Gastrocnemius medialis (tissue), 4 donors: ENCODE data around the gene UBE2E1. TPM values are rescaled to one million over a fixed set of nuclear protein-coding genes. Genes with fewer than 3 reads are reported as not detected.

ENCODE experiments used
- ATAC-seq, 2 donors: fragments of 150-250 bp; one replicate each; pipeline ENCODE4 v1.9.1; 2016
- DNase-seq, 2 donors: peaks; one replicate each; pipeline ENCODE4 v3.0.0-alpha.2; 2019
- H3K27ac ChIP-seq, 4 donors: fragments of 200-600 bp; sonication (generic); 1 replicate in 1 of 4; 2 replicates in 3 of 4; pipeline ENCODE4 v1.5.1; 2016 to 2018; ENCODE audit warnings: mild to moderate bottlenecking in 2 of 4, moderate library complexity in 1 of 4
- H3K27me3 ChIP-seq, 3 donors: fragments of 200-600 bp; sonication (generic) in 2 of 3; 1 replicate in 1 of 3; 2 replicates in 2 of 3; pipeline versions ENCODE4 v1.5.1 to v1.6.0; 2016 to 2019; ENCODE audit warnings: mild to moderate bottlenecking in 1 of 3, moderate library complexity in 1 of 3
- H3K36me3 ChIP-seq, 2 donors: fragments of 200-600 bp; sonication (generic) in 1 of 2; one replicate each; pipeline ENCODE4 v1.5.1; 2017 to 2018
- H3K4me1 ChIP-seq, 2 donors: fragments of 200-600 bp; sonication (generic) in 1 of 2; one replicate each; pipeline ENCODE4 v1.5.1; 2016 to 2017; ENCODE audit warnings: mild to moderate bottlenecking in 2 of 2
- H3K4me3 ChIP-seq, 4 donors: fragments of 200-600 bp; sonication (generic) in 3 of 4; 1 replicate in 1 of 4; 2 replicates in 3 of 4; pipeline ENCODE4 v1.5.1; 2016 to 2019; ENCODE audit warnings: mild to moderate bottlenecking in 2 of 4
- H3K9me3 ChIP-seq, 3 donors: fragments of 200-600 bp; sonication (generic) in 2 of 3; 1 replicate in 1 of 3; 2 replicates in 2 of 3; pipeline ENCODE4 v1.5.1; 2016 to 2019
- POLR2A ChIP-seq, 2 donors: fragments of 450-650 bp; IDR thresholded peaks; one replicate each; pipeline ENCODE4 v1.6.1; 2017; ENCODE audit warnings: antibody characterized with exemption in 2 of 2, mild to moderate bottlenecking in 2 of 2, moderate library complexity in 2 of 2
- in situ Hi-C, 4 donors: fragments of 200-750 bp; cut with MboI; loops; one replicate each; pipeline versions ENCODE4 v1.15.0 to v1.8.0; 2017; ENCODE audit warnings: low sequenced_read_pairs in 4 of 4
- intact Hi-C: fragments of 100-400 bp; cut with DNase I; formaldehyde crosslinking; loops from one replicate; pipeline ENCODE4 v1.15.1; 2023; ENCODE audit warnings: low total_unique reads
- total RNA-seq, 4 donors: library from RNA; depleted of rRNA; stranded (reverse); fragments of >200 nt; gene quantifications; one replicate each; pipeline versions ENCODE4 v1.1.0 to v1.2.3, GENCODE V29; 2016
- TF ChIP-seq, protein P1 (sequence below), 5 experiments: fragments of 450-650 bp in 3 of 5; fragments of 200-600 bp in 2 of 5; sonication (generic) in 2 of 5; IDR thresholded peaks in 4 of 5; conservative IDR thresholded peaks in 1 of 5; 1 replicate in 4 of 5; 2 replicates in 1 of 5; pipeline ENCODE4 v1.5.1; 2016 to 2019; ENCODE audit warnings: antibody characterized with exemption in 5 of 5, mild to moderate bottlenecking in 3 of 5, moderate library complexity in 3 of 5

Gene UBE2E1
- total RNA-seq, 4 donors from 2014 or later: 54.8 to 153 (median 109) TPM

DNA sequence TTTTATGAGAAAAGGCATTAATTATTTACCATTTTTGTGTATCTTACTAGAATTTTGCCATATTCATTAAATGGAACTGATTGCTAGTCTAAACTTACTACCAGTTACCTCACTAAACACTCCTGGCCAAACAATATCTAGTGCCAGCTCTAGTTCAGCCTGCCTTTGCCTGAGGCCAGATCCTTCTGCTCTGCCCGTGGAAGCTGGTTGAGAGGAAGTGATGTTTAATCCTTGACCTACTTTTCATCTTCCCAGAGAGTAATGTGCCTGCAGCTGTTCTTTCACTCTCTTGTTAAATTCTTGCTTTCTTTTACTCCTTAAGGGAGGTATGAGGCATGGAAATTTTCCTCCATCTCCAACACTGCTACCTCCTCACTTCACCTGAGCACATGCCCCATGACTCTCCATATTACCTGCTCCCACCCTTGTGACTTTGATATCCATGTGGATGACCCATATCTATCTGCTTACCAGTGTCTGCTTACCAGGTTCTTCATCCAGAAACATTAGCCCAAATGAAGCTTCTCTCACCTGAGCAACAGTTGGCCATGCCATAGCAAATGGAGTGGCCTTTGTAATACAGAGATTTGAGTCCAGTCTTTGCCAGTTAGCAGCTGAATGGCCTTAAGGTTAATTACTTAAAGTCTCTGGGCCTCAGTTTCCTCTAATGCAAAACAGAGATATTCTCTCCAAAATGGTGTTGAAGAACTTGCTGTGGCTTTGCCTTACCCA lies 53.4 kb downstream of the UBE2E1 start:
- no peaks in the 10 kb centered on the region for H3K9me3 ChIP-seq
- peak overlapping the region; percentile 70 to 80 (median 76) for H3K27ac ChIP-seq
- DNase-seq: peak; percentile 70 to 76
- H3K4me3 ChIP-seq: no peak overlapping the region
- peaks cover 57 to 66% of the 10 kb centered on the region in 2 donors for H3K4me1 ChIP-seq
- ATAC-seq: peak; percentile 96 to 98
- no peaks in the 10 kb centered on the region for H3K27me3 ChIP-seq
- TF ChIP-seq POLR2A (IDR thresholded peaks at IDR 0.05): no peak
- TF ChIP-seq, protein P1, sequence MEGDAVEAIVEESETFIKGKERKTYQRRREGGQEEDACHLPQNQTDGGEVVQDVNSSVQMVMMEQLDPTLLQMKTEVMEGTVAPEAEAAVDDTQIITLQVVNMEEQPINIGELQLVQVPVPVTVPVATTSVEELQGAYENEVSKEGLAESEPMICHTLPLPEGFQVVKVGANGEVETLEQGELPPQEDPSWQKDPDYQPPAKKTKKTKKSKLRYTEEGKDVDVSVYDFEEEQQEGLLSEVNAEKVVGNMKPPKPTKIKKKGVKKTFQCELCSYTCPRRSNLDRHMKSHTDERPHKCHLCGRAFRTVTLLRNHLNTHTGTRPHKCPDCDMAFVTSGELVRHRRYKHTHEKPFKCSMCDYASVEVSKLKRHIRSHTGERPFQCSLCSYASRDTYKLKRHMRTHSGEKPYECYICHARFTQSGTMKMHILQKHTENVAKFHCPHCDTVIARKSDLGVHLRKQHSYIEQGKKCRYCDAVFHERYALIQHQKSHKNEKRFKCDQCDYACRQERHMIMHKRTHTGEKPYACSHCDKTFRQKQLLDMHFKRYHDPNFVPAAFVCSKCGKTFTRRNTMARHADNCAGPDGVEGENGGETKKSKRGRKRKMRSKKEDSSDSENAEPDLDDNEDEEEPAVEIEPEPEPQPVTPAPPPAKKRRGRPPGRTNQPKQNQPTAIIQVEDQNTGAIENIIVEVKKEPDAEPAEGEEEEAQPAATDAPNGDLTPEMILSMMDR (IDR thresholded peaks at IDR 0.05 in 4 of 5, conservative IDR thresholded peaks at IDR 0.05 in 1 of 5): no peak
- intact Hi-C loops: loop anchor here (2.0 kb wide), 1 partner anchor 54 kb away; the partner anchor contains the start of gene UBE2E1
- H3K36me3 ChIP-seq: no peaks in the 10 kb centered on the region
- in situ Hi-C loops: no loop called here

- in situ Hi-C loops (no loop called here), intact Hi-C loops (loop anchor here (2.0 kb wide), 1 partner anchor 55 kb away; the partner anchor contains the start of gene UBE2E1)
These were observed 54.2 kb downstream of the UBE2E1 start for GRCh38 chr3:23859839-23860382.

DNA sequence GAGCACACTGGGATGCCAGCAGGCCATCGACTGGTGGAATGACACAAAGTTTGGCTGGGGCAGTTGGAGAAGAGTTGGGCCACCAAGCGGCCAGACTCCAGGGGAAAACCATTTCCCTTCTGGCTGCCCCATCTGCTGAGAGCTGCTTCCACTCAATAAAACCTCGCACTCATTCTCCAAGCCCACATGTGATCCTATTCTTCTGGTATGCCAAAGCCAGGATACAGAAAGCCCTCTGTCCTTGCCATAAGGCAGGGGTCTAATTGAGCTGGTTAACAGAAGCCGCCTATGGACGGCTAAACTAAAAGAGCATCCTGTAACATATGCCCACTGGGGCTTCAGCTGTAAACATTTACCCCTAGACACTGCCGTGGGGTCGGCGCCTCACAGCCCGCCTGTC lies 55.9 kb downstream of the UBE2E1 start:
- Histone ChIP-seq H3K36me3 (no peaks in the 10 kb centered on the region), H3K27ac (peak overlapping the region in 3 of 4 donors; percentile 5 to 80 (median 75)), H3K4me1 (peaks cover 70 to 78% of the 10 kb centered on the region in 2 donors), H3K9me3 (no peaks in the 10 kb centered on the region), H3K27me3 (no peaks in the 10 kb centered on the region), H3K4me3 (no peak overlapping the region)
- DNase-seq (no peak), ATAC-seq (no peak)
- TF ChIP-seq POLR2A (IDR thresholded peaks at IDR 0.05): no peak
- TF ChIP-seq, protein P1 (IDR thresholded peaks at IDR 0.05 in 4 of 5, conservative IDR thresholded peaks at IDR 0.05 in 1 of 5): no peak
- intact Hi-C loops: no loop called here
- in situ Hi-C loops: no loop called here

More at GRCh38 chr3:23859839-23860382, 54.2 kb downstream of the UBE2E1 start:
- ATAC-seq: peak; percentile 18 to 62
- no peak for DNase-seq
- TF ChIP-seq POLR2A (IDR thresholded peaks at IDR 0.05): no peak
- TF ChIP-seq, protein P1 (IDR thresholded peaks at IDR 0.05 in 4 of 5, conservative IDR thresholded peaks at IDR 0.05 in 1 of 5): no peak
- Histone ChIP-seq H3K27ac (peak overlapping the region; percentile 70 to 80 (median 76)), H3K27me3 (no peaks in the 10 kb centered on the region), H3K36me3 (no peaks in the 10 kb centered on the region), H3K9me3 (no peaks in the 10 kb centered on the region), H3K4me3 (no peak overlapping the region), H3K4me1 (peaks cover 58 to 69% of the 10 kb centered on the region in 2 donors)

DNA sequence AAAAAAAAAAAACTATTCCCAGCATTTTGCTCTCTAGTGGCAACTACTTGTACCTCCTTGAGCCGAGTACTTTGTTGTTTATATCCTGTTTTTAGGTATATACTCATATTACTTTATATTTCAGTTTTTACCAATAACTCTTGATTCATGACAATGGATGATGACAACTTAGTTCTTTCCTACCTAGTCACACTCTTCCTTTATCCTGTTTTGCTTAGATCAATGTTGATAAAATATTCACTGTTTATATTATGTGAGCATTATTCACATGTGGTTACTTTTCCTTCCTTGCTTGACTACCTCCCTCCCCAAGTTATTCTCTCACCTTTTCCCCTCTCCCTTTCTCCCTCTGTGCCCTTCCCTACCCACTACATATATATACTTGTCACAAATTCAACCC lies 57.3 kb downstream of the UBE2E1 start:
- in situ Hi-C loops: no loop called here

More for the DNA sequence above, 57.3 kb downstream of the UBE2E1 start:
- TF ChIP-seq POLR2A (IDR thresholded peaks at IDR 0.05): no peak
- TF ChIP-seq, protein P1 (IDR thresholded peaks at IDR 0.05 in 4 of 5, conservative IDR thresholded peaks at IDR 0.05 in 1 of 5): no peak
- no peak for DNase-seq
- intact Hi-C loops: no loop called here
- no peak for ATAC-seq
- peaks cover 69 to 78% of the 10 kb centered on the region in 2 donors for H3K4me1 ChIP-seq
- no peaks in the 10 kb centered on the region for H3K36me3 ChIP-seq
- no peak overlapping the region for H3K4me3 ChIP-seq
- H3K9me3 ChIP-seq: no peaks in the 10 kb centered on the region
- no peak overlapping the region for H3K27ac ChIP-seq
- H3K27me3 ChIP-seq: no peaks in the 10 kb centered on the region
